Adrenal gland (tissue), 5 donors: ENCODE results near the gene INPP4B.

Experiments
- POLR2A ChIP-seq, 2 donors: fragments of 450-650 bp; IDR thresholded peaks; one replicate each; pipeline ENCODE4 v1.6.1; 2017; ENCODE audit warnings: antibody characterized with exemption in 2 of 2, mild to moderate bottlenecking in 2 of 2, moderate library complexity in 1 of 2
- TF ChIP-seq, protein P1 (sequence below), 6 experiments: fragments of 450-650 bp in 4 of 6; fragments of 200-600 bp in 2 of 6; sonication (generic) in 1 of 6; IDR thresholded peaks; 1 replicate in 5 of 6; 2 replicates in 1 of 6; pipeline versions ENCODE4 v1.5.1 to v1.8.0; 2016 to 2021; ENCODE audit warnings: antibody characterized with exemption in 6 of 6, mild to moderate bottlenecking in 2 of 6, moderate library complexity in 1 of 6
- donor health status: DM: no; HTN: no; CAD: no.

DNA sequence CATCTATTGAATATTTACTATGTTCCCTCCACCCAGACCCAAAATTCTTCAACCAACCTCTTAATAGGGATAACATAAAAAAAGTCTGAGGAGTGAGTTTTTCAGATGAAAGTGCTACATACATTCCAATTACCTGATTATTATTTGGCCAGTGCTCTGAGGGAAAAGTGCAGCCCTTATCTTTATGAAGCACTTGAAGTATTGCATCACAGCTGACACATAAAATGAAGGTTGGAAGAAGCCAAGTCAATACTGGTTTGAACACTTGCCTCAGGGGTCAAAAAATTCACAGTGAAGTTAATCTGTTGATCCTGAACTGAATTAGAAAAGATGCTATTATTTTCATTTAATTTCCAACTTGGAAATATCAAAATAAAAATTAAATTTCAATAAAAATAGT is 498.9 kb downstream of the INPP4B start:
- TF ChIP-seq, protein P1, sequence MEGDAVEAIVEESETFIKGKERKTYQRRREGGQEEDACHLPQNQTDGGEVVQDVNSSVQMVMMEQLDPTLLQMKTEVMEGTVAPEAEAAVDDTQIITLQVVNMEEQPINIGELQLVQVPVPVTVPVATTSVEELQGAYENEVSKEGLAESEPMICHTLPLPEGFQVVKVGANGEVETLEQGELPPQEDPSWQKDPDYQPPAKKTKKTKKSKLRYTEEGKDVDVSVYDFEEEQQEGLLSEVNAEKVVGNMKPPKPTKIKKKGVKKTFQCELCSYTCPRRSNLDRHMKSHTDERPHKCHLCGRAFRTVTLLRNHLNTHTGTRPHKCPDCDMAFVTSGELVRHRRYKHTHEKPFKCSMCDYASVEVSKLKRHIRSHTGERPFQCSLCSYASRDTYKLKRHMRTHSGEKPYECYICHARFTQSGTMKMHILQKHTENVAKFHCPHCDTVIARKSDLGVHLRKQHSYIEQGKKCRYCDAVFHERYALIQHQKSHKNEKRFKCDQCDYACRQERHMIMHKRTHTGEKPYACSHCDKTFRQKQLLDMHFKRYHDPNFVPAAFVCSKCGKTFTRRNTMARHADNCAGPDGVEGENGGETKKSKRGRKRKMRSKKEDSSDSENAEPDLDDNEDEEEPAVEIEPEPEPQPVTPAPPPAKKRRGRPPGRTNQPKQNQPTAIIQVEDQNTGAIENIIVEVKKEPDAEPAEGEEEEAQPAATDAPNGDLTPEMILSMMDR (IDR thresholded peaks at IDR 0.05), result no peak
- no peak for TF ChIP-seq POLR2A (IDR thresholded peaks at IDR 0.05)
